IPS DF 19.7 (cell line): ENCODE measurements around the gene ASIC1.

ENCODE experiments used
- DNase-seq: peaks from one replicate; pipeline ENCODE4 v3.0.0-alpha.2; 2013; ENCODE audit warnings: low read depth, low spot score

Gene ASIC1

GRCh38 chr12:50060120-50060468, 2.7 kb downstream of the ASIC1 start:
- DNase-seq, result no peak

GRCh38 chr12:50061171-50061570, 3.8 kb downstream of the ASIC1 start:
- no peak for DNase-seq

GRCh38 chr12:50061946-50062686, 4.7 kb downstream of the ASIC1 start:
- no peak for DNase-seq

GRCh38 chr12:50062728-50063460, 5.5 kb downstream of the ASIC1 start:
- no peak for DNase-seq

- no peak for DNase-seq
These were observed 8.4 kb downstream of the ASIC1 start for GRCh38 chr12:50065726-50066310.

GRCh38 chr12:50066402-50066801, 9.0 kb downstream of the ASIC1 start:
- no peak for DNase-seq

- no peak for DNase-seq
These were observed 11.7 kb downstream of the ASIC1 start for GRCh38 chr12:50069069-50069468.

- DNase-seq, result no peak
These were observed 12.1 kb downstream of the ASIC1 start for GRCh38 chr12:50069539-50069938.

GRCh38 chr12:50070314-50071060, 13.1 kb downstream of the ASIC1 start:
- DNase-seq, result no peak

- no peak for DNase-seq
These were observed 15.0 kb downstream of the ASIC1 start for GRCh38 chr12:50072198-50072907.

GRCh38 chr12:50073206-50073605, 15.8 kb downstream of the ASIC1 start:
- DNase-seq, result no peak

GRCh38 chr12:50073712-50074111, 16.3 kb downstream of the ASIC1 start:
- no peak for DNase-seq

- no peak for DNase-seq
These were observed 17.8 kb downstream of the ASIC1 start for GRCh38 chr12:50074936-50075807.

- no peak for DNase-seq
These were observed 18.4 kb downstream of the ASIC1 start for GRCh38 chr12:50075808-50076170.

- DNase-seq, result no peak
These were observed 19.7 kb downstream of the ASIC1 start for GRCh38 chr12:50077099-50077498.

- DNase-seq, result no peak
These were observed 20.9 kb downstream of the ASIC1 start for GRCh38 chr12:50078281-50078680.

GRCh38 chr12:50079771-50080170, 22.4 kb downstream of the ASIC1 start:
- DNase-seq, result no peak

- no peak for DNase-seq
These were observed 23.9 kb downstream of the ASIC1 start for GRCh38 chr12:50081096-50081808.

- no peak for DNase-seq
These were observed 25.2 kb downstream of the ASIC1 start for GRCh38 chr12:50082644-50083043.

GRCh38 chr12:50083301-50083700, 25.9 kb downstream of the ASIC1 start:
- no peak for DNase-seq
